Measurements from ENCODE around the gene MYL10.

Gene MYL10

GRCh38 chr7:101567230-101567629 lies 61.9 kb downstream of the MYL10 start:
- no peak for DNase-seq (ENCODE audit: low read depth in 2 of 2)

- no peak for DNase-seq (ENCODE audit: low read depth in 2 of 2)
Measured at GRCh38 chr7:101565601-101566209, 63.4 kb downstream of the MYL10 start.

- no peak for DNase-seq (ENCODE audit: low read depth in 2 of 2)
Measured at GRCh38 chr7:101564778-101565211, 64.3 kb downstream of the MYL10 start.

- DNase-seq (ENCODE audit: low read depth in 2 of 2), result no peak
Measured at GRCh38 chr7:101563943-101564777, 64.9 kb downstream of the MYL10 start.

Data from stimulated activated CD4-positive, alpha-beta T cell treated with anti-CD3 and anti-CD28 coated beads, Interleukin-1b, Interleukin-23, amount 100 ng/mL, for 4 hours (primary cell).